Mucosa of gallbladder (tissue), 1 donor: ENCODE data around the gene CASTOR1. TPM values are rescaled to one million over a fixed set of nuclear protein-coding genes. Genes with fewer than 3 reads are reported as not detected.

Source experiments
- DNase-seq: peaks from one replicate; pipeline ENCODE4 v3.0.0-alpha.2; 2020; ENCODE audit warnings: low spot score
- total RNA-seq: library from RNA; stranded (reverse); gene quantifications from one replicate; pipeline ENCODE4 v1.2.1, GENCODE V29; 2021
- donor health status: DM: no; HTN: no; CAD: no.

The CASTOR1 gene
- total RNA-seq, 1 donor from 2014 or later, result 19.1 TPM

DNA sequence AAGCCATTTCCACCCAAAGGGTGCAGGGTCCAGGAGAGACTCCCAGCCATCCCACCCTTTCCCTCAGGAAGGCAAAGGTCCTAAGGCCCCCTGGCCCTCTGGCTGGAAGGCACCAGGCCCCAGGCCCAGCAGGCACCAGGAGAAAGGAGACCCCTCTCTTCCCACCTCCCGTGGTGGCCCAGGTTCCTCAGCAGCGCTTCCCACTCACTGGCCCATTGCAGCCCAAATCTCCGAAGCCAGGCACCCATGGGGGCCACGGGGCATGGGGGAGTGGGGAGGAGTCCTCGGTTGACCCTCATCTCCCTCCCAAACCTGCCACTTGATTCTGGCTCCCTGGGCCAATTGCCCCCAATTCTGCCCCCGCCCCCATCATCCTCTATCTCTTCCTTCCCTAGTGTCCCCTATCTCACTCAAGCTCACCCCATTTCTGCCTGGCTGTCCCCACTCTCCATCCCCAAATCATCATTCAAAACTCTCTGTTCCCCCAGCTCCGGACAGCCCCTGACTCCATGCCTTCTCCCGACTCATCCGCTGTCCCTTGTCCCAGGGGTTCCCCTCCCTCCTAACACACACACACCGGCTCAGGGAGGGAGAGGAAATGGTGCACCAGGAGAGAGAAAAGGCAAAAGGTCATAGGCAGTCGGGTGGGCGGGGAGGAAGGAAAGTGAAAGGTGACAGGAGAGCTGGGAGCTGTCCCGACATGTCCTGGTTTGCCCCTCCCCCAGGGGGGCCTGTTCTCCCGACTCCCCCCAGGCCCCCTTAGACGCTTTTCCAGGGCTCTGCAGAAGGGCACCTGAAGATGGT lies 43.9 kb downstream of the CASTOR1 start:
- no peak for DNase-seq

GRCh38 chr22:30244641-30245040 lies 44.7 kb downstream of the CASTOR1 start:
- DNase-seq, result no peak

DNA sequence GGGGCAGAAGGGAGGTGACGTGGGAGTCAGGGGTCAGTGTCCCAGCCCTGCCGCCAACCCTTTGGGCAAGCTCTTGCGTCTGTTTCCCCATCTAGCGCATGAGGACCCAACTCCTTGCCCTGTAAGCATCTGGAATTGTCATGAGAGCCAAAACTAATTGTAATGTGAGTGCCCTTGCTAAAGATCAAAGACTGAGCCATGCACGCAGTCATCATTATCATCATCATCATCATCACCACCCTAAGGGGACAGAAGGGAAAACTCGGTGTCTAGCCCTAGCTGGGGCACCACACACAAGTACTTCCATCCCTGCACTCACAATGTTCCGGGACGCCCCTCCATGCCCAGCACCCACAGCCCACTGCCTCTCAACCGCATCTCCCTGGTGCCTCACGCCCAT lies 45.2 kb downstream of the CASTOR1 start:
- DNase-seq, result no peak

GRCh38 chr22:30243661-30244060 lies 45.6 kb downstream of the CASTOR1 start:
- no peak for DNase-seq

GRCh38 chr22:30241576-30242371 lies 47.5 kb downstream of the CASTOR1 start:
- DNase-seq, result no peak

- no peak for DNase-seq
These were observed 48.5 kb downstream of the CASTOR1 start for GRCh38 chr22:30240541-30241417.

GRCh38 chr22:30239488-30240405 lies 49.6 kb downstream of the CASTOR1 start:
- DNase-seq, result no peak

DNA sequence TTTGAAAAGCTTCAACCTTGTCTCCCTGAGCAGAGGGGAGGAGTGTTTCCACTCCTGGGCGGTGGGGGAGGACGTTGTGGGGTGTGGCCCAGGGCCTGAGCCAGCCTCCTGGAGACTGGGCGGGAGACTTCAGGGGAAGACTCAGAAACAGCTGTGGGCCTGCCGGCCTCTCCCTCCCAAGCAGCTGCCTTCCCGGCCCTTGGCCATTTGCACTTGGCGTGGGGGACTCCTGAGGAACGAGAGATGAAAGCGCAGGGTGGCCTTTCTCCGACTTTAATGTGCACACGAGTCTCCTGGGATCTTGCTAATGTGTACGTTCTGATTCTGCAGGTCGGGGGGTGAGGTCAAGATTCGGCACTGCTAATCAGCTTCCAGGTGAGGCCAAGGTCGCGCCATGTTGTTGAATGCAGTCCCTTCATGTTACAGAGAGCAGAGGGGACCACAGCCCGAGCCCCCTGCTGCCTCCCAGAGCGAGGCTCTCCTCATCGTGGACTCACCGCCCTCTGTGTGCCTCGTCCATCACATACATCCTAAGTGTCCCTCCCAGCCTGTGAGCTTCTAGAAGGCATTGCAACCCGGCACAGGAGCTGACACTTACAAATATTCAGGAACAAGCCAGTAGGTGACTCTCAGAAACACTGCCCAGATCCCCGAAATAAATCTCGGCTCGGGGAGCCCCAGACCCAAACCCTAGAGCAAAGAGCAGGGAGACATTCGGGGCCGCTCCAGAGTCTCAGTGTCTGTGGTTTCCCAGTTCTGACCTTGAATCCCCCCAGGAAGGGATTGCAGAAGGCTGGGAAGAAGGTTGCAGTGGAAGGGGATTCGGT lies 50.4 kb downstream of the CASTOR1 start:
- DNase-seq, result no peak

DNA sequence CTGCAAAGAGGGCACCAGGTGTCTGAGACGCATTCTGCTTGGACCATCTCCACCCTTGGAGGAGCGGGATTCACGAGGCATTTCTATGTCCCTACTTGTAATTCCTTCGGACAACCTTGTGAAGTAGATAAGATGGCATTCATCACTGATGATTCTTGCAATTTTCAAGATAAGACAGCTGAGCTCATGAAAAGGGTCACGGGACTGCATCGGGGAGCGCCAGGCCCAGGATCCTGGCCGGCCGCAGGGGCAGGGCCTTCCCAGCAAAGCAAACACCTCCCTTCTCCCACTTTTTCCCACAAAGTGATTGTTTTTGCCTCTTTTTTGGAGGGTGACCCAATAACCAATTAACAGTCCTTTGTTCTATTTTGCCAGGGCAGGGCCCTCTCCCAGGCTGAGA lies 51.2 kb downstream of the CASTOR1 start:
- DNase-seq, result no peak

DNA sequence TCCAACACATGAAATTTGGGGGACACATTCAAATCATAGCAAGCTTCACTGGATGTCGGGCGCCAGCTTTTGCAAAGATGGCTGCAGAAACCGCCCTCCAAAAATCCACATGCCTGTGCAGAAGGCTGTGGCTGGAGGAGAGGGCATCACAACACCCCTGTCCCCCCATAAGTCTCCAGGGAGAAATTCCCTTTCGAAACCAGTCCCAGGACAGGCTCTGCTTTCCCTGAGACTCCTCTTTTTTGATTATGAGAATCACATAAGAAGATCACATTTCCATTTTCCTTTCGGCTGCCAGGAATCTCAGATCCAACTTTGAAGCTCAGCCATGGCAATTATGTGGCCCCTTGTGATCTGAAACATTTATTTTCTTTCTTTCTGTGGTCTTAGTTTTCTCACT lies 52.4 kb downstream of the CASTOR1 start:
- DNase-seq, result no peak

- DNase-seq, result peak; percentile 67
These were observed 53.6 kb downstream of the CASTOR1 start for GRCh38 chr22:30235687-30236170.

Other genes with a start within 250 kb of the CASTOR1 start
- gene HORMAD2, start 209.0 kb downstream of the CASTOR1 start, total RNA-seq, result not detected
- gene LIF, start 42.7 kb downstream of the CASTOR1 start, total RNA-seq, result 17.8 TPM
- 4.7 TPM for gene OSM, start 22.7 kb downstream of the CASTOR1 start, total RNA-seq
- 48.4 TPM for gene TBC1D10A, start 37.4 kb upstream of the CASTOR1 start, total RNA-seq
- gene SF3A1, start 67.4 kb upstream of the CASTOR1 start, total RNA-seq, result 179 TPM
- 6.5 TPM for gene CCDC157, start 67.5 kb upstream of the CASTOR1 start, total RNA-seq
- 31.2 TPM for gene RNF215, start 97.9 kb upstream of the CASTOR1 start, total RNA-seq
- 35.4 TPM for gene SEC14L2, start 107.5 kb upstream of the CASTOR1 start, total RNA-seq
- 20.0 TPM for gene MTFP1, start 136.3 kb upstream of the CASTOR1 start, total RNA-seq
- not detected for gene SEC14L3, start 182.5 kb upstream of the CASTOR1 start, total RNA-seq
- 0.20 TPM for gene SEC14L4, start 216.2 kb upstream of the CASTOR1 start, total RNA-seq